HFFc6 (cell line): ENCODE results near the gene LHFPL3. TPM values are rescaled to one million over a fixed set of nuclear protein-coding genes. Genes with fewer than 3 reads are reported as not detected.

ENCODE experiments used
- DNase-seq: peaks from one replicate; pipeline ENCODE4 v3.0.0-alpha.2; 2018
- H3K27ac Mint-ChIP-seq: 2 replicates; pipeline ENCODE4 v1.8.0; 2020; ENCODE audit warnings: mild to moderate bottlenecking, mixed read lengths
- H3K27me3 Mint-ChIP-seq: 2 replicates; pipeline ENCODE4 v1.8.0; 2021; ENCODE audit warnings: mild to moderate bottlenecking, moderate library complexity, mixed read lengths; ENCODE audit not compliant: insufficient read depth
- H3K36me3 Mint-ChIP-seq: 2 replicates; pipeline ENCODE4 v1.8.0; 2021; ENCODE audit warnings: low read depth, mixed read lengths
- H3K4me1 Mint-ChIP-seq: 2 replicates; pipeline ENCODE4 v1.8.0; 2020; ENCODE audit warnings: low read depth, mixed read lengths
- H3K4me3 Mint-ChIP-seq: 2 replicates; pipeline ENCODE4 v1.8.0; 2020; ENCODE audit warnings: mild to moderate bottlenecking, moderate library complexity, mixed read lengths
- H3K9me3 Mint-ChIP-seq: 2 replicates; pipeline ENCODE4 v1.8.0; 2020; ENCODE audit warnings: mild to moderate bottlenecking, mixed read lengths
- CTCF ChIP-seq: fragments of 200-600 bp; sonication (generic); IDR thresholded peaks from 2 replicates; pipeline ENCODE4 v1.5.0; 2021; ENCODE audit warnings: antibody characterized with exemption, mild to moderate bottlenecking
- total RNA-seq, 6 experiments: library from RNA; stranded (reverse); fragmentation: NEBNext Ultra II Directional; extraction: Animal tissue kit (Norgen Biotek cat#: 25700); gene quantifications; 2 replicates in 1 of 6; 3 replicates in 5 of 6; pipeline ENCODE4 v1.2.3, GENCODE V29; 2021

LHFPL3 gene
- total RNA-seq, 6 experiments from 2014 or later, result not detected

GRCh38 chr7:104414216-104414615, 85.8 kb downstream of the LHFPL3 start:
- DNase-seq, result no peak
- no peak for TF ChIP-seq CTCF
- Mint-ChIP-seq H3K27ac (no peak overlapping the region), H3K4me3 (no peak overlapping the region), H3K36me3 (no peaks in the 10 kb centered on the region), H3K4me1 (no peaks in the 10 kb centered on the region), H3K27me3 (no peaks in the 10 kb centered on the region), H3K9me3 (peaks cover 20% of the 10 kb centered on the region)

- no peak overlapping the region for H3K27ac Mint-ChIP-seq
- no peaks in the 10 kb centered on the region for H3K36me3 Mint-ChIP-seq
- H3K4me3 Mint-ChIP-seq, result no peak overlapping the region
- no peaks in the 10 kb centered on the region for H3K27me3 Mint-ChIP-seq
- H3K9me3 Mint-ChIP-seq, result peaks cover 9% of the 10 kb centered on the region; the same call in 1 of the 2 replicates
- TF ChIP-seq CTCF, result no peak
- H3K4me1 Mint-ChIP-seq, result no peaks in the 10 kb centered on the region
- DNase-seq, result no peak
Measured at GRCh38 chr7:104415700-104416099, 87.3 kb downstream of the LHFPL3 start.

GRCh38 chr7:104416866-104417393, 88.5 kb downstream of the LHFPL3 start:
- TF ChIP-seq CTCF, result no peak

GRCh38 chr7:104431930-104432329, 103.5 kb downstream of the LHFPL3 start:
- Mint-ChIP-seq H3K9me3 (peaks cover 30% of the 10 kb centered on the region), H3K4me3 (no peak overlapping the region), H3K27ac (no peak overlapping the region), H3K36me3 (0 out of 2 replicates have a peak, but pooled peaks cover 10% of the 10 kb centered on the region), H3K27me3 (0 out of 2 replicates have a peak, but pooled peaks cover 1% of the 10 kb centered on the region), H3K4me1 (no peaks in the 10 kb centered on the region)
- no peak for DNase-seq
- TF ChIP-seq CTCF, result no peak

More at GRCh38 chr7:104416866-104417393, 88.5 kb downstream of the LHFPL3 start:
- DNase-seq, result no peak
- no peak overlapping the region for H3K4me3 Mint-ChIP-seq
- H3K27ac Mint-ChIP-seq, result no peak overlapping the region
- no peaks in the 10 kb centered on the region for H3K4me1 Mint-ChIP-seq
- no peaks in the 10 kb centered on the region for H3K36me3 Mint-ChIP-seq
- H3K9me3 Mint-ChIP-seq, result peaks cover 9% of the 10 kb centered on the region; the same call in 1 of the 2 replicates
- H3K27me3 Mint-ChIP-seq, result no peaks in the 10 kb centered on the region

GRCh38 chr7:104434129-104434528, 105.7 kb downstream of the LHFPL3 start:
- Mint-ChIP-seq H3K9me3 (peaks cover 36% of the 10 kb centered on the region), H3K36me3 (0 out of 2 replicates have a peak, but pooled peaks cover 10% of the 10 kb centered on the region), H3K27me3 (0 out of 2 replicates have a peak, but pooled peaks cover 1% of the 10 kb centered on the region), H3K27ac (no peak overlapping the region), H3K4me1 (no peaks in the 10 kb centered on the region), H3K4me3 (no peak overlapping the region)
- DNase-seq, result no peak
- TF ChIP-seq CTCF, result no peak
